ENCODE data around the gene GAB1. TPM values are rescaled to one million over a fixed set of nuclear protein-coding genes. Genes with fewer than 3 reads are reported as not detected.

GAB1 gene
- total and polyA plus RNA-seq, 2 of the 8 experiments (the other 6 are each of a cell fraction or from before 2014, with no cell fraction given): 6.8 to 21.3 TPM

GRCh38 chr4:143346206-143346605 lies 9.5 kb downstream of the GAB1 start:
- H3K79me2 ChIP-seq (ENCODE audit: control insufficient read depth in 1 of 2, insufficient read depth in 2 of 2, low read length in 2 of 2): peaks cover 0 to 43% of the 10 kb centered on the region in 2 experiments; a peak in 2 of 4 replicates
- H3K79me1 ChIP-seq (ENCODE audit: low read depth, low read length): 0 out of 2 replicates have a peak, but pooled peaks cover 4% of the 10 kb centered on the region
- no peaks in the 10 kb centered on the region for H3K9me3 ChIP-seq (ENCODE audit: insufficient read depth in 2 of 2, low read depth in 1 of 2, low read length in 1 of 2)
- no peak overlapping the region for H3K23ac ChIP-seq (ENCODE audit: insufficient read length)
- ChIA-PET POLR2A (ENCODE audit: partially characterized antibody) (interaction anchor here (1.0 to 2.7 kb wide), 2 partner anchors 9 to 53 kb away, joined by 3 to 10 read pairs; partner anchors contain the start of gene GAB1), CTCF (ENCODE audit: partially characterized antibody) (interaction anchor here (1.7 kb wide), 1 partner anchor 9 kb away, joined by 6 read pairs; the partner anchor contains the start of gene GAB1)
- WGBS, 2 experiments (ENCODE audit: extremely low coverage in 1 of 2, insufficient coverage in 1 of 2, insufficient read length in 1 of 2, insufficient replicate concordance in 2 of 2, low coverage in 1 of 2, low lambda C conversion rate in 2 of 2, missing lambda C conversion rate in 1 of 2): 76% methylated on average over 2 of the region's 2 CpGs; no CpG with 5 or more reads in 1 of the 2 experiments
- no peak overlapping the region; a peak in 1 of 4 replicates for H3K4me2 ChIP-seq (ENCODE audit: insufficient read depth in 1 of 2, low read depth in 2 of 2, low read length in 2 of 2)
- H3K14ac ChIP-seq (ENCODE audit: insufficient read length): no peak overlapping the region
- no peak overlapping the region for H2BK15ac ChIP-seq (ENCODE audit: low read length)
- no peaks in the 10 kb centered on the region for H3K23me2 ChIP-seq (ENCODE audit: low read depth, low read length)
- no peak overlapping the region for H4K8ac ChIP-seq (ENCODE audit: extremely low read depth, insufficient read depth, low read length)
- DNase-seq (ENCODE audit: low read depth in 1 of 2, low spot score in 2 of 2) (no peak), FAIRE-seq (no peak)
- H2BK12ac ChIP-seq (ENCODE audit: low read depth, low read length): no peak overlapping the region
- no peaks in the 10 kb centered on the region for H3K27me3 ChIP-seq (replicated peaks in 1 of 4; ENCODE audit: control insufficient read depth in 3 of 4, extremely low read depth in 1 of 4, insufficient read depth in 3 of 4, low read length in 3 of 4)
- H3K36me3 ChIP-seq (ENCODE audit: control insufficient read depth in 2 of 4, insufficient read depth in 4 of 4, low read length in 3 of 4): no peaks in the 10 kb centered on the region
- H2AFZ ChIP-seq (ENCODE audit: low read length): no peak overlapping the region
- H3K4me3 ChIP-seq (ENCODE audit: extremely low read depth in 1 of 4, insufficient read depth in 2 of 4, low read depth in 3 of 4, low read length in 4 of 4): no peak overlapping the region
- no peak overlapping the region for H3K18ac ChIP-seq (ENCODE audit: extremely low read depth, low read length)
- no peak overlapping the region for H4K5ac ChIP-seq (ENCODE audit: insufficient read length, low read depth, low read length)
- H2BK20ac ChIP-seq (ENCODE audit: low read length): no peak overlapping the region
- no peak overlapping the region for H2AK5ac ChIP-seq (ENCODE audit: low read depth, low read length)
- H3K56ac ChIP-seq (replicated peaks; ENCODE audit: insufficient read length, low read depth, low read length): no peak overlapping the region
- no peak overlapping the region for H2BK5ac ChIP-seq (ENCODE audit: low read depth, low read length)
- peaks cover 0 to 3% (median under 1%) of the 10 kb centered on the region in 4 experiments; a peak in 4 of 7 replicates for H3K4me1 ChIP-seq (replicated peaks in 1 of 4; ENCODE audit: control insufficient read depth in 3 of 4, insufficient read depth in 4 of 4, low read length in 3 of 4)
- no peak overlapping the region for H3K9ac ChIP-seq (replicated peaks in 1 of 4; ENCODE audit: extremely low read depth in 1 of 4, low read depth in 3 of 4, low read length in 3 of 4)
- no peak overlapping the region for H4K91ac ChIP-seq (replicated peaks; ENCODE audit: insufficient read length, low read length)
- no peak overlapping the region for H2BK120ac ChIP-seq (replicated peaks; ENCODE audit: low read depth, low read length)
- H3K27ac ChIP-seq (ENCODE audit: low read depth, low read length): no peak overlapping the region
- no peak overlapping the region for H3K4ac ChIP-seq (replicated peaks; ENCODE audit: insufficient read length, low read depth, low read length)
- peaks cover 0 to under 1% of the 10 kb centered on the region in 2 experiments for H4K20me1 ChIP-seq (replicated peaks in 1 of 2; ENCODE audit: control insufficient read depth in 1 of 2, insufficient read depth in 2 of 2, low read length in 2 of 2)
- TF ChIP-seq, protein P1, sequence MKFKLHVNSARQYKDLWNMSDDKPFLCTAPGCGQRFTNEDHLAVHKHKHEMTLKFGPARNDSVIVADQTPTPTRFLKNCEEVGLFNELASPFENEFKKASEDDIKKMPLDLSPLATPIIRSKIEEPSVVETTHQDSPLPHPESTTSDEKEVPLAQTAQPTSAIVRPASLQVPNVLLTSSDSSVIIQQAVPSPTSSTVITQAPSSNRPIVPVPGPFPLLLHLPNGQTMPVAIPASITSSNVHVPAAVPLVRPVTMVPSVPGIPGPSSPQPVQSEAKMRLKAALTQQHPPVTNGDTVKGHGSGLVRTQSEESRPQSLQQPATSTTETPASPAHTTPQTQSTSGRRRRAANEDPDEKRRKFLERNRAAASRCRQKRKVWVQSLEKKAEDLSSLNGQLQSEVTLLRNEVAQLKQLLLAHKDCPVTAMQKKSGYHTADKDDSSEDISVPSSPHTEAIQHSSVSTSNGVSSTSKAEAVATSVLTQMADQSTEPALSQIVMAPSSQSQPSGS (IDR thresholded peaks at IDR 0.05; ENCODE audit: low read length): no peak
- TF ChIP-seq SP4 (IDR thresholded peaks at IDR 0.05; ENCODE audit: low read length) (no peak), BCL11A (IDR thresholded peaks at IDR 0.05; ENCODE audit: low read depth in 2 of 2, low read length in 2 of 2) (no peak), NRF1 (IDR thresholded peaks at IDR 0.05; ENCODE audit: low read depth, low read length) (no peak), HDAC6 (IDR thresholded peaks at IDR 0.05; ENCODE audit: low read depth, low read length) (no peak), KDM5A (IDR thresholded peaks at IDR 0.05; ENCODE audit: low read length) (no peak), MAFK (IDR thresholded peaks at IDR 0.05; ENCODE audit: low read depth, low read length) (no peak), SAP30 (IDR thresholded peaks at IDR 0.05; ENCODE audit: insufficient read depth, insufficient replicate concordance, low read length) (no peak)
- TF ChIP-seq, protein P2, sequence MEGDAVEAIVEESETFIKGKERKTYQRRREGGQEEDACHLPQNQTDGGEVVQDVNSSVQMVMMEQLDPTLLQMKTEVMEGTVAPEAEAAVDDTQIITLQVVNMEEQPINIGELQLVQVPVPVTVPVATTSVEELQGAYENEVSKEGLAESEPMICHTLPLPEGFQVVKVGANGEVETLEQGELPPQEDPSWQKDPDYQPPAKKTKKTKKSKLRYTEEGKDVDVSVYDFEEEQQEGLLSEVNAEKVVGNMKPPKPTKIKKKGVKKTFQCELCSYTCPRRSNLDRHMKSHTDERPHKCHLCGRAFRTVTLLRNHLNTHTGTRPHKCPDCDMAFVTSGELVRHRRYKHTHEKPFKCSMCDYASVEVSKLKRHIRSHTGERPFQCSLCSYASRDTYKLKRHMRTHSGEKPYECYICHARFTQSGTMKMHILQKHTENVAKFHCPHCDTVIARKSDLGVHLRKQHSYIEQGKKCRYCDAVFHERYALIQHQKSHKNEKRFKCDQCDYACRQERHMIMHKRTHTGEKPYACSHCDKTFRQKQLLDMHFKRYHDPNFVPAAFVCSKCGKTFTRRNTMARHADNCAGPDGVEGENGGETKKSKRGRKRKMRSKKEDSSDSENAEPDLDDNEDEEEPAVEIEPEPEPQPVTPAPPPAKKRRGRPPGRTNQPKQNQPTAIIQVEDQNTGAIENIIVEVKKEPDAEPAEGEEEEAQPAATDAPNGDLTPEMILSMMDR (IDR thresholded peaks at IDR 0.05; ENCODE audit: control extremely low read depth in 1 of 3, insufficient read depth in 1 of 3, low read depth in 1 of 3, low read length in 3 of 3): no peak
